Measurements from ENCODE around the gene PAX6.

GRCh38 chr11:31812383-31813381 is 1.6 kb upstream of the PAX6 start:
- TF ChIP-seq POLR2A (IDR thresholded peaks at IDR 0.05; ENCODE audit: low read depth, low read length) (no peak), POLR2AphosphoS5 (IDR thresholded peaks at IDR 0.05; ENCODE audit: low read depth, low read length) (no peak), TAF1 (IDR thresholded peaks at IDR 0.05; ENCODE audit: low read depth, low read length) (no peak)
